ENCODE data around the gene FNDC11. TPM values are rescaled to one million over a fixed set of nuclear protein-coding genes. Genes with fewer than 3 reads are reported as not detected.
"Not testable (repeated sequence)": the region's sequence is repeated elsewhere in the genome, so short reads cannot be mapped to it uniquely, and the experiment has no call there.

The FNDC11 gene
- total RNA-seq, 2 experiments from 2014 or later, result 0.48 to 0.55 TPM

DNA sequence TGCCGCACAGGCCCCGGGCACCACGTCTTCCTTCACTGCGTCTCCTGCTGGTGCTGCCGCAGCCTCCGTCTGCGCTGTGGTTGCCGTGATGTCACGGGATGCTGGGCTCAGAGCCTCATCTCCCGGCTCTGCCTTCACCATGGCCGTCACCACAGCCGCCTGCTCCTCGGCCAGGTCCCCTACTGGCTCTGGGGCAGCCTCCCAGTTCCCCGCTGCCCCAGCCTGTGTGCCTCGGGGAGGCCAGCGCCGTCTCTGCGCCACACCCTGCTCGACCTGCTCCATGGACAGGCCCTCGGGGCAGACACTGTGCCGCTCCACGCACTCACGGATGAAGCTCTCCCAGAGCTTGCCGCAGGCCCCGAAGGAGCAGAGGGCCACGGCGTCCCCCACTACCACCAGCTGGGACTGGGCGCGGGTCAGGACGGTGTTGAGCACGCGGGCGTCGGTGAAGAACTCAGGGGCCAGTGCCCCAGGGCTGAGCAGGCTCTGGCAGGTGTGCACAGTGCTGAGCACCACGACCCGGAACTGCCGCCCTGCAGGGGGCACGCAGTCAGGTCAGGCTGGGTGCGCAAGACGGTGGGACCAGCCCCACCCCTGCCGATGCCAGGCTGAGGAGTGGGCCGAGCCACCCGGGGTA lies 11.9 kb downstream of the FNDC11 start:
- no peak overlapping the region for H3K27ac Mint-ChIP-seq
- no peak overlapping the region for H3K4me3 Mint-ChIP-seq
- peaks cover 9% of the 10 kb centered on the region for H3K36me3 Mint-ChIP-seq
- ATAC-seq (ENCODE audit: low read depth), result no peak
- DNase-seq, result no peak
- H3K4me1 Mint-ChIP-seq, result peaks cover 13% of the 10 kb centered on the region
- H3K9me3 Mint-ChIP-seq, result no peaks in the 10 kb centered on the region
- POLR2A ChIA-PET, result interaction anchor here (1.5 to 5.2 kb wide), 3 partner anchors 8 to 13 kb away, joined by 3 to 31 read pairs (median 11); partner anchors contain the start of genes FNDC11 and HELZ2
- H3K27me3 Mint-ChIP-seq, result no peaks in the 10 kb centered on the region

- Mint-ChIP-seq H3K4me1 (peaks cover 13% of the 10 kb centered on the region), H3K36me3 (peaks cover 7% of the 10 kb centered on the region), H3K9me3 (no peaks in the 10 kb centered on the region), H3K27me3 (no peaks in the 10 kb centered on the region), H3K4me3 (no peak overlapping the region), H3K27ac (peak overlapping the region; percentile 38)
- ATAC-seq (ENCODE audit: low read depth) (no peak), DNase-seq (no peak)
- POLR2A ChIA-PET, result interaction anchor here (1.2 to 5.2 kb wide), 4 partner anchors 7 to 68 kb away, joined by 3 to 31 read pairs (median 7); partner anchors contain the start of genes FNDC11 and HELZ2
Measured at GRCh38 chr20:63566395-63567135, 12.6 kb downstream of the FNDC11 start.

GRCh38 chr20:63567136-63567385 lies 13.1 kb downstream of the FNDC11 start:
- no peaks in the 10 kb centered on the region for H3K27me3 Mint-ChIP-seq
- POLR2A ChIA-PET, result interaction anchor here (1.0 to 5.2 kb wide), 6 partner anchors 11 to 141 kb away, joined by 3 to 31 read pairs (median 4); partner anchors contain the start of genes ARFRP1, FNDC11, RTEL1 and ZGPAT
- peak overlapping the region; percentile 38 for H3K27ac Mint-ChIP-seq
- peaks cover 13% of the 10 kb centered on the region for H3K4me1 Mint-ChIP-seq
- H3K9me3 Mint-ChIP-seq, result no peaks in the 10 kb centered on the region
- no peak overlapping the region for H3K4me3 Mint-ChIP-seq
- peaks cover 7% of the 10 kb centered on the region for H3K36me3 Mint-ChIP-seq
- no peak for ATAC-seq (ENCODE audit: low read depth)
- no peak for DNase-seq

GRCh38 chr20:63567386-63568169 lies 13.6 kb downstream of the FNDC11 start:
- peak; percentile 74 for DNase-seq
- POLR2A ChIA-PET, result interaction anchor here (1.0 to 5.2 kb wide), 11 partner anchors 11 to 140 kb away, joined by 3 to 31 read pairs (median 5); partner anchors contain the start of genes ARFRP1, FNDC11, GMEB2 and PPDPF
- Mint-ChIP-seq H3K36me3 (peaks cover 7% of the 10 kb centered on the region), H3K27me3 (no peaks in the 10 kb centered on the region), H3K9me3 (no peaks in the 10 kb centered on the region), H3K27ac (peak overlapping the region; percentile 78), H3K4me3 (peak overlapping the region; percentile 64), H3K4me1 (peaks cover 13% of the 10 kb centered on the region)
- ATAC-seq (ENCODE audit: low read depth), result peak; percentile 65

GRCh38 chr20:63568170-63568981 lies 14.4 kb downstream of the FNDC11 start:
- Mint-ChIP-seq H3K27ac (peak overlapping the region; percentile 78), H3K36me3 (peaks cover 7% of the 10 kb centered on the region), H3K27me3 (no peaks in the 10 kb centered on the region), H3K4me3 (peak overlapping the region; percentile 64), H3K9me3 (no peaks in the 10 kb centered on the region), H3K4me1 (peaks cover 13% of the 10 kb centered on the region)
- POLR2A ChIA-PET, result interaction anchor here (1.0 to 5.2 kb wide), 8 partner anchors 10 to 90 kb away, joined by 3 to 31 read pairs (median 5); partner anchors contain the start of genes FNDC11, GMEB2, PPDPF and PTK6
- DNase-seq (no peak), ATAC-seq (ENCODE audit: low read depth) (peak; percentile 18)

DNA sequence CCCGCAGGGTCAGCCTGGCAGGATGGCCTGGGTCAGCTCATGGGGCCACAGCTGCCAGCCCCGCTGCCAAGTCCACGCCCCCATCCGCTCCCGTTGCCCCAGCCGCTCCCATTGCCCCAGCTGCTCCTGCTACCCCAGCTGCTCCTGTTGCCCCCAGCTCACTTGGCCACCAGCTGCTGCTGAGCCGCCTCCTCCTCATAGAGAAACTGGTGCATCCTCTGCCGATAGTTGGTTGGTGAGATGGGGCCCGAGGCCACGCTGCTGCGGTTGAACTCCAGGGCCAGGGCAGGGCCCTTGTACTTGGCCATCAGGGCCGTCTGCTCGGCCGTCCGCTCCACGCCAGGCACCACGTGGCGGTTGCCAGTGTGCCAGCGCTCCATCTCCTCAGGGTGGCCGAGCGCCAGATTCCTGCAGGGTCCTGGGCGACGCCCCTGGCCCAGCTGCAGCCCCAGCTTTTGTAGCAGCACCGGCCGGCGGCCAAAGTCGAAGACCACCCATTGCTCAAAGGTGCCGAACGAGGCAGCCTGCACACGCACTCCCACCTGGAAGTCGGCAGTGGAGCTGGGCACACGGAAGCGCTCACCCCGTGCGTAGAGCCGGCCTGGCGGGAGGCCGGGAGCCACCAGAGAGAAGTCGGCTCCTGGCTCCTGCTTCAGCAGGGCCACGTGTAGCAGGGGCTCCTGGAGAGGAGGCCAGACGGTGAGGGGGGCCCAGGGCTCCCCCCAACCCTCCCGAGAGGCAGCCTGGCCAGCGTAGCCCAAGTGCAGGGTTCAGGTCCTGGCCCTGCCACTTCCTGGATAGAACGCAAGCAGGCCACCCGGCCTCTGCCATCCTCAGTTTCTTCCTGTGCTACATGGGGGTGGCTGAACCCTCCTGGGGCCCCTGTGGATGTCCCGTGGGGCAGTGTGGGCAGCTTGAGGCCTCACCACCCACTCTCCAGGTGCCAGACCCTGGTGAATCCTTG lies 15.3 kb downstream of the FNDC11 start:
- Mint-ChIP-seq H3K27me3 (no peaks in the 10 kb centered on the region), H3K4me1 (peaks cover 13% of the 10 kb centered on the region), H3K27ac (peak overlapping the region; percentile 58), H3K9me3 (no peaks in the 10 kb centered on the region), H3K4me3 (peak overlapping the region; percentile 44), H3K36me3 (peaks cover 8% of the 10 kb centered on the region)
- POLR2A ChIA-PET, result interaction anchor here (1.0 to 5.2 kb wide), 6 partner anchors 9 to 58 kb away, joined by 3 to 31 read pairs (median 5); partner anchors contain the start of genes FNDC11, GMEB2, PPDPF and PTK6
- no peak for DNase-seq
- no peak for ATAC-seq (ENCODE audit: low read depth)

DNA sequence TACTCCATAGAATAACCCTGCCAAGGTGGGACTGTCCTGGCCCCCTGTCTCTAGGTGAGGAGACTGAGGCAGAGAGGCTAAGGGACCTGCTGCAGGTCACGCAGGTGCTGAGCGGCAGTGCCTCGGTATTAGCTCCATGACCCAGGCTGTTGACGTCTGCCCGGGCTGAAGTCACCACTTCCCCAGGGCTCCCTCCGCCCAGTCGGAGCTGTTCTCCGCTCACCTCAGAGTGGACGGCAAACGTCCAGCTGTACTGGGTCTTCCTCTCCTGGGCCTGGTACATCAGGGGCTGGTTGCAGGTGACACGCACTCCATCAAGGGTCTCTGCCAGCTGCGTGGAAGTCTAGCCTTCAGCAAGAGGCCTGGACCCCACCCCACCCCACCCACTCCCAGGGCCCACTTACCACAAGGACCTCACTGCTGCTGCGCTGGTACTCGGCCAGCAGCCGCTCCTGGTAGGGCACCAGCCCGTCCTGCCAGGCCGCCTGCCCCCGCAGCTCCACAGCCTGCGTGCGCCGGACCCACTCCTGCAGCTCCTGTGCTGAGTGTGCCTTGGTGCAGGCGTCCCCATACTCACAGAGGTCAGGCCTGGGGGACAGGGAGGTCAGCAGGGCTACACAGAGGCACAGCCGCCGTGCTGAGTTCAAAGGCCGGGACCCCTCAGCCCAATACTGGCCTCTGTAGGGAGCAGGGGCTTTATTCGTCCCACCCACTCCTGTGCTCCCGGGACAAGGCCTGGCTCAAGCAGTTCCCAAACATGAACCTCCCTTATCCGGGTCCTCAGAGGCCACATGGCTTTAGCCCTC lies 16.5 kb downstream of the FNDC11 start:
- POLR2A ChIA-PET, result interaction anchor here (1.0 kb wide), 1 partner anchor 49 kb away, joined by 3 read pairs; no protein-coding TSS in a partner anchor
- H3K9me3 Mint-ChIP-seq, result no peaks in the 10 kb centered on the region
- peak; percentile 38 for DNase-seq
- H3K4me3 Mint-ChIP-seq, result no peak overlapping the region
- peaks cover 7% of the 10 kb centered on the region for H3K36me3 Mint-ChIP-seq
- H3K27me3 Mint-ChIP-seq, result peaks cover under 1% of the 10 kb centered on the region
- ATAC-seq (ENCODE audit: low read depth), result no peak
- H3K4me1 Mint-ChIP-seq, result peaks cover 13% of the 10 kb centered on the region
- no peak overlapping the region for H3K27ac Mint-ChIP-seq

DNA sequence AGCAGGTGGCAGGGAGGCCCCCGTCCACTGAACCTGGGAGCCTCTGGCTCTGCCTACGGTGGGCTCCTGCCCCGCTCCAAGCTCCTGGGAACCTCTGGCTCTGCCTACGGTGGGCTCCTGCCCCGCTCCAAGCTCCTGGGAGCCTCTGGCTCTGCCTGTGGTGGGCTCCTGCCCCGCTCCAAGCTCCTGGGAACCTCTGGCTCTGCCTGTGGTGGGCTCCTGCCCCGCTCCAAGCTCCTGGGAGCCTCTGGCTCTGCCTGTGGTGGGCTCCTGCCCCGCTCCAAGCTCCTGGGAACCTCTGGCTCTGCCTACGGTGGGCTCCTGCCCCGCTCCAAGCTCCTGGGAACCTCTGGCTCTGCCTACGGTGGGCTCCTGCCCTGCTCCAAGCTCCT lies 17.1 kb downstream of the FNDC11 start:
- H3K4me3 Mint-ChIP-seq; H3K36me3 Mint-ChIP-seq; H3K27ac Mint-ChIP-seq; ATAC-seq (ENCODE audit: low read depth); DNase-seq; H3K9me3 Mint-ChIP-seq; H3K27me3 Mint-ChIP-seq: not testable (repeated sequence)
- H3K4me1 Mint-ChIP-seq, result peaks cover 13% of the 10 kb centered on the region
- POLR2A ChIA-PET, result interaction anchor here (1.0 kb wide), 1 partner anchor 50 kb away, joined by 3 read pairs; no protein-coding TSS in a partner anchor

- no peak overlapping the region for H3K27ac Mint-ChIP-seq
- H3K27me3 Mint-ChIP-seq, result peaks cover 11% of the 10 kb centered on the region
- no peak overlapping the region for H3K4me3 Mint-ChIP-seq
- POLR2A ChIA-PET, result interaction anchor here (0.6 to 3.1 kb wide), 3 partner anchors 20 to 69 kb away, joined by 4 to 10 read pairs (median 9); no protein-coding TSS in a partner anchor
- peaks cover 12% of the 10 kb centered on the region for H3K4me1 Mint-ChIP-seq
- DNase-seq (no peak), ATAC-seq (ENCODE audit: low read depth) (no peak)
- no peaks in the 10 kb centered on the region for H3K9me3 Mint-ChIP-seq
- H3K36me3 Mint-ChIP-seq, result peaks cover 5% of the 10 kb centered on the region
Measured at GRCh38 chr20:63572071-63572787, 18.3 kb downstream of the FNDC11 start.

GRCh38 chr20:63572788-63573646 lies 19.1 kb downstream of the FNDC11 start:
- Mint-ChIP-seq H3K27me3 (peaks cover 14% of the 10 kb centered on the region), H3K27ac (peak overlapping the region; percentile 95), H3K36me3 (peaks cover 3% of the 10 kb centered on the region), H3K4me1 (peaks cover 4% of the 10 kb centered on the region), H3K4me3 (peak overlapping the region; percentile 91), H3K9me3 (no peaks in the 10 kb centered on the region)
- POLR2A ChIA-PET, result interaction anchor here (0.6 to 3.1 kb wide), 8 partner anchors 10 to 85 kb away, joined by 3 to 14 read pairs (median 6); partner anchors contain the start of genes PPDPF and RTEL1
- DNase-seq (peak; percentile 45), ATAC-seq (ENCODE audit: low read depth) (peak; percentile 16)

Data from activated naive CD8-positive, alpha-beta T cell treated with anti-CD3 and anti-CD28 coated beads, Interleukin-2, amount 10 ng/mL, durations not matched to agents 7 days and 5 days (primary cell).